ENCODE results near the gene SRGAP2.
"Not testable (repeated sequence)": the region's sequence is repeated elsewhere in the genome, so short reads cannot be mapped to it uniquely, and the experiment has no call there.

SRGAP2 gene

GRCh38 chr1:206203364-206204158, at the start of gene SRGAP2:
TSS of gene SRGAP2 (plus strand) at chr1:206203541. CDS start at chr1:206205971, 2,430 bp downstream.
- peak; percentile 23 to 27 for DNase-seq (ENCODE audit: low read depth in 2 of 2)

GRCh38 chr1:206167350-206168029, 35.9 kb upstream of the SRGAP2 start:
- DNase-seq (ENCODE audit: low read depth in 2 of 2): not testable (repeated sequence)

GRCh38 chr1:206169794-206170193, 33.5 kb upstream of the SRGAP2 start:
- not testable (repeated sequence) for DNase-seq (ENCODE audit: low read depth in 2 of 2)

GRCh38 chr1:206173110-206173719, 30.1 kb upstream of the SRGAP2 start:
- DNase-seq (ENCODE audit: low read depth in 2 of 2): not testable (repeated sequence)

- not testable (repeated sequence) for DNase-seq (ENCODE audit: low read depth in 2 of 2)
Observed at GRCh38 chr1:206174182-206174868, 29.0 kb upstream of the SRGAP2 start.

- DNase-seq (ENCODE audit: low read depth in 2 of 2): not testable (repeated sequence)
Observed at GRCh38 chr1:206175459-206176113, 27.8 kb upstream of the SRGAP2 start.

GRCh38 chr1:206176114-206176502, 27.2 kb upstream of the SRGAP2 start:
- peak; percentile 0 to 8 for DNase-seq (ENCODE audit: low read depth in 2 of 2)

- DNase-seq (ENCODE audit: low read depth in 2 of 2): not testable (repeated sequence)
Observed at GRCh38 chr1:206178061-206178989, 25.0 kb upstream of the SRGAP2 start.

GRCh38 chr1:206179666-206180065, 23.7 kb upstream of the SRGAP2 start:
- DNase-seq (ENCODE audit: low read depth in 2 of 2): not testable (repeated sequence)

- DNase-seq (ENCODE audit: low read depth in 2 of 2): not testable (repeated sequence)
Observed at GRCh38 chr1:206182368-206183317, 20.7 kb upstream of the SRGAP2 start.

- not testable (repeated sequence) for DNase-seq (ENCODE audit: low read depth in 2 of 2)
Observed at GRCh38 chr1:206183788-206184187, 19.6 kb upstream of the SRGAP2 start.

GRCh38 chr1:206185778-206186177, 17.6 kb upstream of the SRGAP2 start:
- not testable (repeated sequence) for DNase-seq (ENCODE audit: low read depth in 2 of 2)

GRCh38 chr1:206186826-206187225, 16.5 kb upstream of the SRGAP2 start:
- DNase-seq (ENCODE audit: low read depth in 2 of 2): not testable (repeated sequence)

GRCh38 chr1:206195182-206195581, 8.2 kb upstream of the SRGAP2 start:
- not testable (repeated sequence) for DNase-seq (ENCODE audit: low read depth in 2 of 2)

- DNase-seq (ENCODE audit: low read depth in 2 of 2): not testable (repeated sequence)
Observed at GRCh38 chr1:206196748-206197424, 6.5 kb upstream of the SRGAP2 start.

- DNase-seq (ENCODE audit: low read depth in 2 of 2): peak; percentile 82 to 94
Observed at GRCh38 chr1:206202789-206203363, 465 bp upstream of the SRGAP2 start, which contains the start of gene FAM72A. TSS of gene FAM72A (minus strand) at chr1:206202839. CDS start at chr1:206202025, 814 bp downstream.

GRCh38 chr1:206204159-206204511, 794 bp downstream of the SRGAP2 start:
- not testable (repeated sequence) for DNase-seq (ENCODE audit: low read depth in 2 of 2)

- DNase-seq (ENCODE audit: low read depth in 2 of 2): not testable (repeated sequence)
Observed at GRCh38 chr1:206204871-206205270, 1.5 kb downstream of the SRGAP2 start.
